Renal cortex interstitium (tissue), 15 donors: Measurements from ENCODE around the gene FXR2. TPM values are rescaled to one million over a fixed set of nuclear protein-coding genes. Genes with fewer than 3 reads are reported as not detected.
"Not testable (repeated sequence)": the region's sequence is repeated elsewhere in the genome, so short reads cannot be mapped to it uniquely, and the experiment has no call there.

Source experiments
- DNase-seq, 11 donors: peaks; one replicate each; pipeline ENCODE4 v3.0.0-alpha.2; 2013; ENCODE audit warnings: low read depth in 9 of 11, low spot score in 4 of 11; ENCODE audit errors: extremely low read depth in 1 of 11
- long read RNA-seq, 16 experiments: transcript quantifications; one replicate each; lab custom pipeline, GENCODE V29; 2026
- polyA plus RNA-seq, 3 donors: library from polyadenylated mRNA; unstranded; fragments of 120-200 nt; gene quantifications; one replicate each; pipeline ENCODE4 v1.2.1, GENCODE V29; 2013; ENCODE audit not compliant: insufficient read length in 3 of 3

Gene FXR2
- 10 to 100 TPM; 49.6 to 51.8 (median 51.3) TPM for polyA plus RNA-seq
- long read RNA-seq, donor 1, partial matches to known transcripts: 0 of 4 reads
- long read RNA-seq, donor 1, other reads (novel, unspliced or antisense): 0 of 4 reads
- long read RNA-seq, donor 2, partial matches to known transcripts: 0 of 2 reads
- long read RNA-seq, donor 2, other reads (novel, unspliced or antisense): 0 of 2 reads
- long read RNA-seq, donor 3, transcript FXR2-201 (17 exons, 2,957 nt): major isoform, 7 of 8 reads
- long read RNA-seq, donor 3, partial matches to known transcripts: 0 of 8 reads
- long read RNA-seq, donor 3, other reads (novel, unspliced or antisense): 0 of 8 reads
- long read RNA-seq, donor 4, partial matches to known transcripts: 0 of 4 reads
- long read RNA-seq, donor 4, other reads (novel, unspliced or antisense): 0 of 4 reads
- long read RNA-seq, donor 5: 0 reads
- long read RNA-seq, donor 6, partial matches to known transcripts: 8 of 10 reads
- long read RNA-seq, donor 6, other reads (novel, unspliced or antisense): 0 of 10 reads
- long read RNA-seq, donor 7, partial matches to known transcripts: 0 of 3 reads
- long read RNA-seq, donor 7, other reads (novel, unspliced or antisense): 0 of 3 reads
- long read RNA-seq, donor 8: 0 reads
- long read RNA-seq, donor 9, partial matches to known transcripts: 6 of 10 reads
- long read RNA-seq, donor 9, other reads (novel, unspliced or antisense): 0 of 10 reads
- long read RNA-seq, donor 10, partial matches to known transcripts: 0 of 2 reads
- long read RNA-seq, donor 10, other reads (novel, unspliced or antisense): 0 of 2 reads
- long read RNA-seq, donor 11, partial matches to known transcripts: 0 of 3 reads
- long read RNA-seq, donor 11, other reads (novel, unspliced or antisense): 0 of 3 reads
- long read RNA-seq, donor 12, partial matches to known transcripts: 0 of 3 reads
- long read RNA-seq, donor 12, other reads (novel, unspliced or antisense): 0 of 3 reads
- long read RNA-seq, donor 13: 0 reads
- long read RNA-seq, donor 14, transcript FXR2-201 (17 exons, 2,957 nt): major isoform, 5 of 5 reads
- long read RNA-seq, donor 14, partial matches to known transcripts: 0 of 5 reads
- long read RNA-seq, donor 14, other reads (novel, unspliced or antisense): 0 of 5 reads
- long read RNA-seq, donor 15, partial matches to known transcripts: 0 of 2 reads
- long read RNA-seq, donor 15, other reads (novel, unspliced or antisense): 0 of 2 reads
- long read RNA-seq, donor 16, transcript FXR2-201 (17 exons, 2,957 nt): major isoform, 17 of 44 reads
- long read RNA-seq, donor 16, partial matches to known transcripts: 27 of 44 reads
- long read RNA-seq, donor 16, other reads (novel, unspliced or antisense): 0 of 44 reads

- peak; percentile 99 to 100 (median 100) for DNase-seq
Measured at GRCh38 chr17:7614425-7615264, at the start of gene FXR2. FXR2 (minus strand) TSS chr17:7614897; CDS start chr17:7614532, 365 bp downstream.

GRCh38 chr17:7656958-7657609 is 42.4 kb upstream of the FXR2 start:
- peak in 3 of 11 donors; percentile 55 to 63 (median 55) for DNase-seq

DNA sequence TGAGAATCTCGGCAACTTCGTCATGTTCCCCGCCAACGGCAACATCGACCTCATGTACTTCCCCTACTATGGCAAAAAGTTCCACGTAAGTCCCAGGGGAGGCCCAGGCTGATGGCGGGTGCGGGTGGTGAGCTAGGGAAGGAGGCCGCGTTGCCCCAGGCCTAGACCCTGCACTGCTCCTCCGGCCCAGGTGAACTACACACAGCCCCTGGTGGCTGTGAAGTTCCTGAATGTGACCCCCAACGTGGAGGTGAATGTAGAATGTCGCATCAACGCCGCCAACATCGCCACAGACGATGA is 40.8 kb upstream of the FXR2 start:
- DNase-seq: no peak

DNA sequence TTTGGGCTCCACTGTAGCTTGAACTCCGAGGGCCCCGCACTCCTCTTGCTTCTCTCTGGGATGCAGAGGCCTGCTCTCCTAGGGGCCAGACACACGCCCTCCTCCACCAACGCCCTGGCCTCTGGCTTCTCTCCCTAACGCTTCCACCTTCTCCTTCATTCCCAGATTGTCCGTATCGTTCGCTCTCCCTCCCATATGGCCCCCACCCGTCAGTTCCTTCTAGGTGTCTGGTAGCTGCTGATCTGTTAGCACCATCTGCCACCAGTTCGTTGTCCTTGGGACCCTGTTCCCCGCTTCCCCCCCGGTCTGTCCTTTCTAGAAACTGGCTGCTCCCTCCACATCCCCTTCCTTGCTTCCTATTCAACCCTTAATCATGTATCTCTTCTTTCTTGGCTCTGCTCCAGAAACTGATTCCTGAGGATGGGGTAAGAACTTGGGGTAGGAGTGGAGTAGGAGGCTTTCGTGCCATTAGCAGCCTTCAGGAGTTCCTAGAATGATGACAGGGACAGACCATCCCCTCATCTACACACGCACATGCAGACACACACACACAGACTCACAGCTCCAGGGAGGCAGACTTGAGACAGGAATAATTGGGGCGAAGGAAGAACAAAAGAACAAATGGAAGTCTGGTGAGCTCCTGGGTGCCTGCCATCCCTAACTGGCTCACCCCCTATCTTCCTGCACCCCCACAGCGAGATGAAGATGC is 40.3 kb upstream of the FXR2 start:
- no peak for DNase-seq

- no peak for DNase-seq
Measured at GRCh38 chr17:7652388-7653356, 38.0 kb upstream of the FXR2 start.

- peak in 5 of 11 donors; percentile 42 to 77 (median 71) for DNase-seq
Measured at GRCh38 chr17:7651665-7652387, 37.1 kb upstream of the FXR2 start.

- DNase-seq: no peak
Measured at GRCh38 chr17:7651097-7651664, 36.5 kb upstream of the FXR2 start.

DNA sequence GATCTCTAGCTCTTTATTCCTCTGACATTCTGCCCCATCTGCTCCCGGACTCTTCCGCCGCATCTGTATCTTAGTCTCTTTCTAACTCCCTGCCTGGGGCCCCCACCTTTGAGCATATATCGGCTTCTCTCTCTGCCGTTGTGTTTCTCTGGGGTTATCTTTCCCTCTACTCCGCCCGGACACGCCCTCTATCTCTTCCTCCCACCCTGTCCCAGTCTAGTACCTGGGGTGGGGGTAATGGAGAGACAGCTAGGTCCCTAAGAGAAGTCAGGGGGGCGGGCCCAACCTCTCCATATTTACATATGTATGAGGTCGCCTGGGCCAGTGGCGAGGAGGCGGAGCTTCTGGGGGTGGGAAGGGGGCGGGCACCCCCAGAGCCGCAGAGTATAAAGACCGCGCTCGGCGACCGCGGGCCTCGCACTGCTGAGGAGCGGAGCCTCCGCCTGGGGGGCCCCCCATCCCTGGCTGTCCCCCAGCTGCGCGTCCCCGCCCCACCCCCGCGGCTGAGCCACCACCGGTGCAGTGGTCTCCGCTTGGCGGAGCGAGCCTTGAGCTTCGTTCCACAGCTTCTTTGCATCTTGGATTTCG is 35.9 kb upstream of the FXR2 start, which contains the start of gene ATP1B2:
Gene ATP1B2 (plus strand): TSS at position 418 of the 588 bp plus-strand sequence. CDS start 593 bp downstream, outside the sequence.
- DNase-seq: peak in 5 of 11 donors; percentile 51 to 70 (median 56)

GRCh38 chr17:7647018-7647417 is 32.3 kb upstream of the FXR2 start:
- DNase-seq: no peak

DNA sequence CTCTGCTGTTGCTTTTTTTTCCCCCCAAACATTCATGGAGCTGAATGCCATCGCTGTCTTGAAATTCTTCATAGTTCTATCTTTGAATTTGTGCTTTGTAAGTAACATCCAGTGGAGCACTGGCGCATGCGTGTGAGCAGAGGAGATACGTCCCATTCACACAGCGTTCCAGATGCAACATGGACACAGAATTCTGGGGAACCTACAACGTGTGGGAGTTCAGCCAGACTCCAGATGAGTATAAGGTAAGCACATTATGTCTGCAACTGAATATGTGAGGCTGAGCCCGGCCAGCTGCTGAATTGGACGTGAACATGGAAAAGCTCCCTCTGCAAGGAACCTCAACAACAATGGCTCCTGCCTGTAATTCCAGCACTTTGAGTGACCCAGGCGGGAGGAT is 31.8 kb upstream of the FXR2 start:
- DNase-seq: no peak

GRCh38 chr17:7644775-7645174 is 30.1 kb upstream of the FXR2 start:
- no peak for DNase-seq

GRCh38 chr17:7641635-7642034 is 26.9 kb upstream of the FXR2 start:
- not testable (repeated sequence) for DNase-seq

- DNase-seq: no peak
Measured at GRCh38 chr17:7640783-7641182, 26.1 kb upstream of the FXR2 start.

- no peak for DNase-seq
Measured at GRCh38 chr17:7636163-7636562, 21.5 kb upstream of the FXR2 start.

DNA sequence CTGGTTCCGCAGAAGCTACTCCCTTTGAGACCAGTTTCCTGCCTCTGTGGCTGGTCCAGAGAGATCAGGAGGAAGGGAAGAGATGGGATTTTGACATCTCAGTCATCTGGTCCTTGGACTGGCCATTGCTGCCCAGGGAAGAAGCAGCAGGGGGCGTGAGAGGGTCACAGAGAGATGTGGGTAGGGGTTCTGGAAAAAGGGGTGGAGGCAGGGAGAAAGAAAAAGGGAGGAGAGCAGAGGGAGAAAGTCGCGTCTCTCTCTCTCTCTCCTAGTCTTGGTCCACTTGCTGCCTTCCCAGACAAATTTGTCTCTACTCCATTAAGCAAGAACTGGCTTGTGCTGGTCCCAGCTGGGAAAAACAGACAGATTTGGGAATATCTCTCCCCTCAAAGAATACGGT is 19.7 kb upstream of the FXR2 start:
- peak in 6 of 11 donors; percentile 58 to 74 (median 68) for DNase-seq
